GM19025 (cell line): ENCODE measurements around the gene RRAGA.
"Not testable (repeated sequence)": the region's sequence is repeated elsewhere in the genome, so short reads cannot be mapped to it uniquely, and the experiment has no call there.

Experiments used
- ATAC-seq: cut with Tn5 transposase; IDR thresholded peaks from one replicate; pipeline ENCODE4 v1.9.1; 2021; ENCODE audit warnings: mild to moderate bottlenecking, low read depth, moderate library complexity; ENCODE audit not compliant: unreplicated experiment

The RRAGA gene, protein sequence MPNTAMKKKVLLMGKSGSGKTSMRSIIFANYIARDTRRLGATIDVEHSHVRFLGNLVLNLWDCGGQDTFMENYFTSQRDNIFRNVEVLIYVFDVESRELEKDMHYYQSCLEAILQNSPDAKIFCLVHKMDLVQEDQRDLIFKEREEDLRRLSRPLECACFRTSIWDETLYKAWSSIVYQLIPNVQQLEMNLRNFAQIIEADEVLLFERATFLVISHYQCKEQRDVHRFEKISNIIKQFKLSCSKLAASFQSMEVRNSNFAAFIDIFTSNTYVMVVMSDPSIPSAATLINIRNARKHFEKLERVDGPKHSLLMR

DNA sequence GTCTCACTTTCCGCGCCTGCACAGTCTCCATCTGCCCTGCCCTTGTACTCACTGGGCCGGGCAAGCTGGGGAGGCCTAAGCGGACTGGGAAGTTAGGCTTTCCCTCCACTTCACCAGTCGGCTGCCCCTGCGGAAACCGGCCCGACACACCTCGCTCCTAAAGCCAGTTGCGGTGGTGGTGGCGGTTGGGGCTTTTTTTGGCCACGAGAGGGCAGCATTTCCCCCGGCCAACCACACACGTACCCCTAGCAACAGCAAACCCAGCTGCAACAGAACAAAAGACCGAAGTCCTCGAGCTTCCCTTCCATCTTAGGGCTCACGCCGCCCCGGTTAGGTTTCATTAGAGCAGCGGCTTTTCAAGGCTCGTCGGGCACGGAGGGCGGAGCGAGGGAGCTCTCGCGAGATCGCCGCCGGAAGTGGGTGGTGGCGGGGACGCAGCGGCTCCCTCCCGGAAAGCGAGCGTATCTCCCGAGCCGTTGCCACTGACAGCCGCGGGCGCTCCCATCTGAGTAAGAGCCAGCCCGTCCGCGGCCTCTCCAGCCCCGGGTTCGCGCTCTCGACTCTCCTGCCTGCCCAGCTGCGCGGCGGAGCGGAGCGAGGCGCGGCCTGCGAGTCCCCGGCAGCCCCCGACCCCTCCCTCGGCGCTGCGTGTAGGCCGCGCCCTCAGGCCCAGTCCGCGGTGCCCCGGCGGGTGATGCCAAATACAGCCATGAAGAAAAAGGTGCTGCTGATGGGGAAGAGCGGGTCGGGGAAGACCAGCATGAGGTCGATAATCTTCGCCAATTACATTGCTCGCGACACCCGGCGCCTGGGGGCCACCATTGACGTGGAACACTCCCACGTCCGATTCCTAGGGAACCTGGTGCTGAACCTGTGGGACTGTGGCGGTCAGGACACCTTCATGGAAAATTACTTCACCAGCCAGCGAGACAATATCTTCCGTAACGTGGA is at the start of gene RRAGA:
Gene RRAGA (plus strand): TSS at position 462 of the 951 bp plus-strand sequence. CDS start 233 bp downstream, at position 695.
- peak; percentile 86 for ATAC-seq

DNA sequence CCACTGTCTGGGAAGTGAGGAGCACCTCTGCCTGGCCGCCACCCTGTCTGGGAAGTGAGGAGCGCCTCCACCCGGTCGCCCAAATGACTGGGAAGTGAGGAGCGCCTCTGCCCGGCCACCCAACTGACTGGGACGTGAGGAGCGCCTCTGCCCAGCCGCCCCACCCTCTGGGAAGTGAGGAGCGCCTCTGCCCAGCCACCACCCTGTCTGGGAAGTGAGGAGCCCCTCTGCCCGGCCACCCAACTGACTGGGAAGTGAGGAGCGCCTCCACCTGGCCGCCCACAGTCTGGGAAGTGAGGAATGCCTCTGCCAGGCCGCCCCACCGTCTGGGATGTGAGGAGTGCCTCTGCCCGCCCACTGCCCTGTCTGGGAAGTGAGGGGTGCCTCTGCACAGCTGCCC is 49.1 kb upstream of the RRAGA start:
- ATAC-seq, result no peak

DNA sequence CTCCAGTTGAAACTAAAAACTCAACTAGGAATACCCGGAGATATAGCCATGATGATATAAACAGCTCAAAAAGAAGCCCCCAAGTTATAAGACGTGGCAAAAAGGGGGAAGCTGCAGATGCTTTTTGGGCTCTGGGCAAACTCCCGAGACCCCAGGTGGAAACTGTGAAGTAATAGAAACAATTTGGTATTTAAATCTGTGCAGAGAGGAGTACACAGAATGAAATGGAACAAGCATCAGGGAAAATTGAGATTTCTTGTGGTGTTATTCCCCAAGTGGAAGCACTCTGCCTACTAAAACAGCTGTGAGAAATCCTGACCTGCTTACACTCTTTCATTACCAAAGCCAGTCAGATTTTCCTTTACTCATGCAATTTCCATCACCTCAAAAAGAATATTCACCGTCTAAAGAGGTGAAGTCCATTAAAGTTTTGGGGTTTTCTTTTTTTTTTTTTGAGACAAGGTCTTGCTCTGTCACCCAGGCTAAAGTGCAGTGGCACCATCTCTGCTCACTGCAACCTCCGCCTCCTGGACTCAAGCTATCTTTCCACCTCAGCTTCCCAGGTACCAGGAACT is 39.7 kb upstream of the RRAGA start:
- no peak for ATAC-seq

DNA sequence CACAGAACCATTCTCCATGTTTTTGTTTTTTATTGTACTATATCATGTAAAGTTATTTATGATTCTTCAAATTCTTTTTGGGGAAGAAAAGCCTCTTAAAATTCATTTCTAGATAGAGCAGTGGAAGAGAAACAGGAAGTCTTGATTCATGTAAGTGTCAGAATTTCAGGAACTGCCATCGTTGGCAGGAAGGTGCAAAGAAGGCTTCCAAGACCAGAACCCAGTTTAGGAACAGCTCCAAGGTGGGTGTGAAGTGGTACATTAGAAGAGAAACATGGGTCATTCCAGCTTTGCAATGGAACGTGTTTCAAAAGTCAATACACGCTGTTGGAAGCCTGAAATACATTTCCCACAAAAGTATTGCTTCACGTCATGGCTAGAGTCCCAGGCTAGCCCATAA is 31.0 kb upstream of the RRAGA start:
- ATAC-seq, result no peak

DNA sequence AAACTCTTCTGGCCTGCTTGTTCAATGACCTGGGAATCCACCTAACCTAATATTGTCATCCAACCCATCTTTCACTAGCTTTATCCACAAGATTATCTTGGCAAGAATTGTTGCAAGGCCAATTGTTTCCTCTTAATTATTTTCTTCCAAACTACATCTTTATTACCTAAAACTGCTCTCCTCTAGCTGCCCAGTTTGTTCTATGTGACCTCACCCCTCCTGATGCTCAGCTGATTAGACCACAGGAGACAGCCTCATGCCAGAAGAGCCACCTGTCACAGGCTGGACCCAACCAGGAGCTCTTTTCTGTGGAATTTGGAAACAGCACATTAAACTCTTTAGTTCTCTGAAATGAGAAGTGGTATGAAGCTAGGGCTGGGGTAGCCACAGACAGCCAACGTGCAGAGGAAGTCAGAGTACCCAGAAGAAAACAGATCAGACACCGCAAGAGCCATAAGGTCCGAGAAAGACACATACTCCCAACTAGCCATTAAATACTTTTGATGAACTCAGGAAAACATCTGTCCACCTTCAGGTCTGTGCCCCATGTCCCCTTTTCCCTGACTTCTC is 28.3 kb upstream of the RRAGA start:
- no peak for ATAC-seq

DNA sequence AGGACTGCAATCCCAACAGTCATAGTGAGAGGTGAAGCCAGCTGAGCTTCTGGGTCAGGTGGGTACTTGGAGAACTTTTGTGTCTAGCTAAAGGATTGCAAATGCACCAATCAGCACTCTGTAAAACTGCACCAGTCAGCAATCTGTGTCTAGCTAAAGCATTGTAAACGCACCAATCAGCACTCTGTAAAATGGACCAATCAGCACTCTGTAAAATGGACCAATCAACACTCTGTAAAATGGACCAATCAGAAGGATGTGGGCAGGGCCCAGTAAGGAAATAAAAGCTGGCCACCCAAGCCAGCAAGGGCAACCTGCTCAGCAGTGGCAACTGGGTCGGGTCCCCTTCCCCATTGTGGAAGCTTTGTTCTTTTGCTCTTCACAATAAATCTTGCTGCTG is 27.6 kb upstream of the RRAGA start:
- not testable (repeated sequence) for ATAC-seq

DNA sequence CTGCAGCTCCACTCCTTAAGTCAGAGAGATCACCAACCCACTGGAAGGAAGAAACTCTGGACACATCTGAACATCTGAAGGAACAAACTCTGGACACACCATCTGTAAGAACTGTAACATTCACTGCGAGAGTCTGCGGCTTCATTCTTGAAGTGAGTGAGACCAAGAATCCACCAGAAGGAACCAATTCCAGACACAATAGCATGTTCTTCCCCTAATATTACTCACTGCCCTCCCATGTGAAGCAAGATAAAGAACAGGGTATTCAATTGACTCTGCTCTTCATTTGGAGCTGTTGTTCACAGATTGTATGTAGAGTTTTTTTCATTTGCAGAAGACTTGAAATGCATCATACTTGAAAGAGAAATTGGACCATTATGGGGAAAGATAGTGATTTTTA is 27.0 kb upstream of the RRAGA start:
- peak; percentile 52 for ATAC-seq

DNA sequence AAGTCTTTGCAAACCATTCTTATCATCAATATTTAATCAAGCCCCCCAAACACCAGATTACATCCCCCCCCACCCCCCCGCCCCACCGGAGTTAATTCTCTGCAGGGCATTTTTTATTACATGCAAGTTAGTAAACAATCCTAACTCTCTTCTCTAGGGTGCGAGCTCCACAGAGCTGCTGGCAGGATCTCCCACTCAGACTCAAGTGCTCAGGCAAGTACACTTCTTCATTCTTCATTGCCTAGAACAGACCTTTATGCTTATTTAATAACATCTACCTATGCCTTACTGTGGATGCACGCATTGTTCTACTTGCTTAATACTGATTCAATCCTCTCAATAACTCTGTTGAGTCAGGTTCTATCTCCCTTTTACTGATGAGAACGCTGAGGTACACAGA is 26.1 kb upstream of the RRAGA start:
- ATAC-seq, result no peak

DNA sequence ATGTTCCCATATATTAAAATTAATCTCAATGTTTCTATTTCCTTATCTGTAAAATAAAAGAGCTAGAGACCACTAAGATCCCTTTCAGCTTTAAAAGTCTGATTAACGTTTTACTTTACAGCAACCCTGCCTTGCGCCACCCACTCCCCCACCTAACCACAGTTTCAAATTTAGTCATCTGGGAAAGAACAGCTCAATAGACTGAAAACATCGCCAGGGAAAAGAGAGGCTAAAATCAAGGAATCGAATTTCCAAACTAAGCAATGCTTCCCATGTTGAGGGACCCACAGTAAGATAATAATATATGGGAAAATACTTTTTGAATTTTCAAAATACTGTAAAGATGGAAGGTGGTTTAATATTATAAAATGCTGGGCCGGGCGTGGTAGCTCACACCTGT is 22.9 kb upstream of the RRAGA start:
- no peak for ATAC-seq

DNA sequence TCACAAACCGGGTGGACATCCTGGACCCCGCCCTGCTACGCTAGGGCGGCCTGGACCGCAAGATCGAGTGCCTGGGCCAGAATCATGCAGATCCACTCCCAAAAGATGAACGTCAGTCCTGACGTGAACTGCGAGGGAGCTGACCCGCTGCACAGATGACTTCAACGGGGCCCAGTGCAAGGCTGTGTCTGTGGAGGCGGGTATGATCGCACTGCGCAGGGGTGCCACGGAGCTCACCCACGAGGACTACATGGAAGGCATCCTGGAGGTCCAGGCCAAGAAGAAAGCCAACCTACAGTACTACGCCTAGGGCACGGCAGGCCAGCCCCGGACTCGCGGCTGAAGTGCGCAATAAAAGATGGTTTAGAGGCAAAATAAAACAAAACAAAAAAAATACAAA is 21.4 kb upstream of the RRAGA start:
- no peak for ATAC-seq

DNA sequence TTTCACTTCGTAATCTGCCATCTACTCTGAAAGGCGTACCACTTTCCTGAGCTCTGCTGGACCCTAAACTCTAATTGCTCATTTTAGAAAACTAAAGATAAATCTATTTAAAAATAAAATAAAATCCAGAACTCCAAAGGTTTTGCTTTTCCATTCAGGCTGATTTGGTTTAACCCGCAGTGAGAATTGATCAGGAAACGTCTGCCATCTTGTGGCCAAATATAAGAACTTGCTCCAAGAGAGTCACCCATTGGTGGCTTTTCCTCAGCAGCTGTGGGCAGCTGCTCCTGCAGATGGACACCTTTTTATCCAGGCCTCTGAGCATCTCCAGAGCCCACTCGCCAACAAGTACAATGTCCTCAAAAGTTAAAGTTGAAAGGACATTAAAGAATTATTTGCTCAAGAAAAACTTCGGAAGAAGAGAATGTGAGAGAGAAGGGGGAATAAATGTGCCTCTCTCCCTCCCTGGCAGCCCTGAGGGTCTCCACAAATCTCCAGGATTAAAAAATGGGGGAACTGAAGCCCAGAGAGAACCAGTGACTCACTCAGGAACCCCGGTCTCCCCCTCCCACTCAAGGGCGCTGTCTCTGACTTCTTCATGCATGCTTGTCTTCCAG is 20.3 kb upstream of the RRAGA start:
- ATAC-seq, result no peak

DNA sequence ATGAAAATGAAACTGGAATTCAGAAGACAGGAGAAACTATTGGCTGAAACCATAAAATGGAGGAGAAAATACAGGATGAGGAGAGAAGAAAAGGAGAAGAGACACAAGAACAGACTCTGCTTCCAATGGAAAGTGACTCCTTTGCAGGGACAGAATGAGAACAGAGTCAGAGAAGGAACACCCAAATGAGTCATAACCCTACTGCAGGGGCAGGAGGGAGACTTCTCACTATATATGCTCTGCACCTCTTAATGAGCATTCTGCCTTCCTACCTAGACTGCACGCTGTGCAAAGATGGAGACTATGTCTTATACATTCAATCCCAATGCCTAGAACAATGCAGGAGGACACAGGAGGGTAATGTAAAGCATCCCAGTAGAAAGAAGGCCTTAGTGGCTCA is 18.3 kb upstream of the RRAGA start:
- peak; percentile 58 for ATAC-seq

DNA sequence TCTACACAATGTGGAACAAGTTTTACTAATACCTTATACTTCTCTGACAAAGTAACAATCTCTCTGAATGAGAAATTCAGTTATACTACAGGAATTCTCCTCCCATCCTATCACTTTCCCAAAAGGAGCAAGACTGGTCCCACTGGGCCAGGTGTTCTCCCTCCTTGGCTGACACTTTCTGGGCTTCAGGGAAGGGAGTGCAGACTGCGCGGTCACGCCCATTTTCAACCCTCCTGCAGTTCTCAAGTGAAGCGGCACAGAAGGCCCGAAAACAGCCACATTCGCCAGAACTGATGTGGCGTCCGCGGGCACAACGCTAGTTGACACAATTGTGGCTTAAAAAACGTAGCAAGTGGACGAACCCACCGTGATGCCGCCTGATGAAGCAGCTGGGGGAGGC is 16.8 kb upstream of the RRAGA start:
- ATAC-seq, result no peak

DNA sequence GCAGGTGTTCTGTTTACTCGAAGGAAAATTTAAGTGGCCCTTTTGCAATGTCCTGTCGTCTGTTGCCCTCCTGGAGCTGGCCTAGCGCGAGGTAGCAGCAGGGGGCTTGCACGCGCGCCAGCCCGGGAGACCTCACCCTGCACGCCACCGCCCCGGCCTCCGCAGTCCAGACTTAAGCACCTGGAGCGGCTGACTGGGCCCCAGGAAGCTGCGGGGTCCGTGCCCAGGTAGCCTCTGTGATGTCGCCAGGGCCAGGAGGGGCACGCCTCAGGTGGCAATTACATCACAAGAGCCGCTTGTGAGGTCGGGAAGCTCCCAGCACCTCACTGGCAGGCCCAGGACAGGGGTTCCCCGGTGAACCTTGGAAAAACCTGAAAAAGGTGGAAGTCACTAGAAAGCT is 16.2 kb upstream of the RRAGA start, which contains the start of gene SAXO1:
Gene SAXO1 (minus strand): TSS at position 195 of the 400 bp plus-strand sequence. CDS start 301 bp downstream, outside the sequence.
- ATAC-seq, result no peak

DNA sequence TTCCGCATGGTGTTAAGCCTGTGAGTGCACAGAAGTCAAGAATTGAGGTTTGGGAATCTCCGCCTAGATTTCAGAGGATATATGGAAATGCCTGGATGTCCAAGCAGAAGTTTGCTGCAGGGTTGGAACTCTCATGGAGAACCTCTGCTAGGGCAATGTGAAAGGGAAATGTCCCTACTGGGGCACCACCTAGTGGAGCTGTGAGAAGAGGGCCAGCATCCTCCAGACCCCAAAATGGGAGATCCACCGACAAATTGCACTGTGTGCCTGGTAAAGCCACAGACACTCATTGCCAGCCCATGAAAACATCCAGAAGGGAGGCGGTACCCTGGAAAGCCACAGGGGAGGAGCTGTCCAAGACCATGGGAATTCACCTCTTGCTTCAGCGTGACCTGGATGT is 12.6 kb upstream of the RRAGA start:
- no peak for ATAC-seq

DNA sequence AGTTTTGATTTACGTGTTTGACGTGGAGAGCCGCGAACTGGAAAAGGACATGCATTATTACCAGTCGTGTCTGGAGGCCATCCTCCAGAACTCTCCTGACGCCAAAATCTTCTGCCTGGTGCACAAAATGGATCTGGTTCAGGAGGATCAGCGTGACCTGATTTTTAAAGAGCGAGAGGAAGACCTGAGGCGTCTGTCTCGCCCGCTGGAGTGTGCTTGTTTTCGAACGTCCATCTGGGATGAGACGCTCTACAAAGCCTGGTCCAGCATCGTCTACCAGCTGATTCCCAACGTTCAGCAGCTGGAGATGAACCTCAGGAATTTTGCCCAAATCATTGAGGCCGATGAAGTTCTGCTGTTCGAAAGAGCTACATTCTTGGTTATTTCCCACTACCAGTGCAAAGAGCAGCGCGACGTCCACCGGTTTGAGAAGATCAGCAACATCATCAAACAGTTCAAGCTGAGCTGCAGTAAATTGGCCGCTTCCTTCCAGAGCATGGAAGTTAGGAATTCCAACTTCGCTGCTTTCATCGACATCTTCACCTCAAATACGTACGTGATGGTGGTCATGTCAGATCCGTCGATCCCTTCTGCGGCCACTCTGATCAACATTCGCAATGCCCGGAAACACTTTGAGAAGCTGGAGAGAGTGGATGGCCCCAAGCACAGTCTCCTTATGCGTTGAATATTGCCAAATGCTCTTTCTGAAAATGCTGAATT is 850 bp downstream of the RRAGA start:
- no peak for ATAC-seq

DNA sequence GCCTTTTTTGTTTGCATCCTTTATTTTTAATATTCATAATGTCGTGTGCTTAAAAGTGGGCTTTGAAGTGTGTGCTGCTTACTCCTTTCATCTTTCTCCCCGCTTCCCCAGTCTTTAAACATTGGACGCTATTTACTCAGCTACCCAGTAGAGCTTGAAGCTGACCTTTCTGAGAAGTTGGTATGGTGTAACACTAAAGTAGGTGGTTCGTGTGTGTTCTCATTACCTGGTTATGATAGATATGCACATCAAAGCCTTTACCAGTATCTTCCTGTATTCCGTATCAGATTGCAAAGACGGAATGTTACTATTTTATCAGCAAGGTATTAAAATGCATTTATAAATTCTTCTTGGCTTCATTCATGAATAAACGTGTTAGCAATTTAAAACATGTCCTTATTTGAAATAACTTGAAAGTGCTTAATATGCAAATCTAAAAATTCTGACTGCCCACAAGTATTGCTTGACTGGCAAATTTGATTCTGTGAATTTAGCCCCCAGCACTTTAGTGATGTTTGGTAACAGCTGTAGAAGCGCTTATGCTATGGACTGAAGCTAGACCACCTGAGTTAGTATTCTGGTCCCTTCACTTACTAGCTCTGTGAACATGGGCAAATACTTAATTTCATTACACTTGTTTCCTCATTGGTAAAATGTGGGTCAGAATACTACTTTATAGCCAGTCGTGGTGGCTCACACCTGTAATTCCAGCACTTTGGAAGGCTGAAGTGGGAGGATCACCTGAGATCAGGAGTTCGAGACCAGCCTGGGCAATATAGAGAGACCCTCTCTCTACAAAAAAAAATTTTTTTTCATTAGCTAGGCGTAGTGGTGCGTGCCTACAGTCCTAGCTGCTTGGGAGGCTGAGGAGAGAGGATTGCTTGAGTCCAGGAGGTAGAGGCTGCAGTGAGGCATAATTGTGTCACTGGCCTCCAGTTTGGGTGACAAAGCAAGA is 1.7 kb downstream of the RRAGA start:
- no peak for ATAC-seq

DNA sequence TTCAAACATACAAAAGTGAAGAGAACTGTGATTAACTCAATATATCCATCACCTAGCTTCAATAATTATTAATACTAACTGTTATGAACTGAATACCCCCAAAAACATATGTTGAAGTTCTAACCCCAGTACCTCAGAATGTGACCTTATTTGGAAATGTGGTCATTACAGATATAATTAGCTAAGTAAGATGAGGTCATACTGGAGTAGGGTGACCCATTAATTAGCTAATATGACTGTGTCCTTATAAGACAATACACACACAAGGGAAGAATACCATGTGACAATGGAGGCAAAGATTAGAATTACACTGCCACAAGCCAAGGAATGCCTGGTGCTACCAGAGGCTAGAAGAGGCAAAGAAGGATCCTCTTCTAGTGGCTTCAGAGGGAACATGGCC is 7.8 kb downstream of the RRAGA start:
- ATAC-seq, result no peak

DNA sequence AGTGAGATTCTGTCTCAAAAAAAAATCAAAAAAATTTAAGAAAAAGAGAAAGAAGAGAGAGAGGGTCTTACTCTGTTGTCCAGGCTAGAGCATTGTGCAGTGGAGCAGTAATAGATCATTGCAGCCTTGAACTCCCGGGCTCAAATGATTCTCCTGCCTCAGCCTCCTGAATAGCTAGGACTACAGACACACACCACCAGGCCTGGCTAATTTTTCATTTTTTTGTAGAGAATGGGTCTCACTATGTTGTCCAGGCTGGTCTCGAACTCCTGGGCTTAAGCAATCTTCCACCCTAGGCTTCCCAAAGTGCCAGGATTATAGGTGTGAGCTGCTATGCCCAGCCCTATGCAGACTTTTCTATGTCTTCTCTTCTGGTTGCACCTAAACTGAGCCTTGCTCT is 25.0 kb downstream of the RRAGA start:
- no peak for ATAC-seq
